Pons (tissue), 1 donor: ENCODE data around the gene EFCAB8.
"Not testable (repeated sequence)": the region's sequence is repeated elsewhere in the genome, so short reads cannot be mapped to it uniquely, and the experiment has no call there.

Source experiments
- DNase-seq: peaks from one replicate; pipeline ENCODE4 v3.0.0-alpha.2; 2016; ENCODE audit warnings: low spot score

EFCAB8 gene

GRCh38 chr20:32909896-32910571 is 51.3 kb downstream of the EFCAB8 start:
- no peak for DNase-seq

DNA sequence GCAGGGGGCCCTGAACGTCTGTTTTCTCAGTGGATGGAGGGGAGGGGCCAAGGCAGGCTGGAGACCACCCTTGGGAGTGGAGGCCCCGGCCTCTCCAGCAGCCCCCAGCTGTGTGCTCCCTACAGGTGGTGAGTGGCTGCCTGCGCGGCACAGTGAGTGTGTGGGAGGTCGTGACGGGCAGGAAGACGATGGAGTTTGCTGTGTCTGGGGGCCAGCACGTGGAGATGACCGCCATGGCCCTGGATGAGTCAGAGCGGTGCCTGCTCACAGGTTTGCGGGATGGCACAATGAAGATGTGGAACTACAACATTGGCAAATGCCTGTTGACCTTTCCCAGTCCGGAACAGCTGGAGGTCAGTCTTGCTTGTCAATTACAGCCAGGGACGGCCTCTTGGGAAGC is 52.6 kb downstream of the EFCAB8 start:
- DNase-seq, result no peak

DNA sequence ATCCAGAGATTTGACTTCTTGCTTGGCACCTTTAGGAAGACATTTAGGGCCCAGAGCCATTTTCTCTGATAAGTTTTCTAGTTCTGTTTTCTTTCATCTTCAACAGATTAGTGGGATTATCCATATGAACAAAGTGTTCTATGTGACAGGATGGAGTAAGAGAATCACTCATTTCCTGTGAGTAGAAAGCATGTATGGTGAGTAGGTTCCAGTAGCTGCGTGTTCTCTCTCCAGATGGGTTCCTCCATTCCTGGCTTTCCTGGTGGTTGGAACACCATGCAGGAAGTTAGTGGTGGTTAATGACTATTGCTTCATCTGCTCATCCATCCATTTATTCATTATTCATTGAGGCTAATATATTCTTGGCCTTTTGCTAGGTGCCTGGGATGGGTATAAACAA is 54.0 kb downstream of the EFCAB8 start:
- no peak for DNase-seq

GRCh38 chr20:32914031-32914430 is 55.3 kb downstream of the EFCAB8 start:
- no peak for DNase-seq

DNA sequence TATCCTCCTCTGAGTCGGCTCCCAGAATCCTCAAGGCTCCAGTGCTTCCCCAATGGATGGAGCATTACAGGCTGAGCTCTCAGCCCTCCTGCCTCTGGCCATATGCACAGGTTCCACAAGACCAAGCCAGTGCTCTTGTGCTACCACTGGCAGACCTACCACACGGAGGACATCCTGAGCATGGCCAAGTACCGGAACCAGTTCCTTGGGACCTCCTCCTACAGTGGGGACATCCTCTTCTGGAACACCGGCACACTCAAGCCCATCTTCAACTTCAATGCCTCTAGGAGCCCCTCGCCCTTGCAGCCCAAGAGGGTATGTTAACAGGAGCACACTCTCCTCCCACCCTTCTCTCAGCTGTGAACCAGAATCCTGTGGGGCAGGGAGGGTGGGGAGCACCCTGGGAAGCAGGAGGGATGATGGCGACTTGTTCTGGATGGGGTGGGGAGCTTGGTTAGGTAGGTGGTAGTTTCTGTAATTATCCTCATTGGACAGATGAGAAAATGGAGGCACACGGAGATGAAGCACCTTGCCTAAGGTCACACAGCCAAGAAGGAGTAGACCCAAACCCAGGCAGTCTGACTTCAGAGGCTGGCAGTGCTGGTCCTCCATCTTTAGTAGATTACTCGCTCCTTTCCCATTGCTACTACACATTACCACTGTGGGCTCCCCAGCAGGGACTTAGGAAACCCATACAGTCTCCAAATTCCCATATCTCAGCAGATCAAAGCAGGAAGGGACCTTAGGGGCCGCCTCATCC is 58.6 kb downstream of the EFCAB8 start:
- DNase-seq, result no peak

DNA sequence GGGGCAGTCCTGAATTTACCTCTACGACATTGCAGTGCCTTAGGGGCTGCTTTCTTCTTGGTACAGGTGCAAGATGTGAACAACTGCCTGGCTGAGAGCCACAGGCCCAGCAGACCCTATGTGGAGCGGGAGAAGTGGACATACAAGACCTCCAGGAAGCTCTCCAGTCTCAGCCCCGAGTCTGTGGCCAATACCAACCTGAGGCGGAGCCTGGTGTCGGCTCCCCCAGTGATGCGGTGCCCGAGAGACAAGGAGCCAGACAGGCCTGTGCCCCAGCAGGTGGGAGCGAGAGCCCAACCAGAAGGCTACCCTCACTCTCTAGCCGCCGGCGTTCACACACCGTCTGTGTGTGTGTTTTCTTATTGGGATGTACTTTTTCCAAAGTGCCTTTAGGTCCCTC is 59.6 kb downstream of the EFCAB8 start:
- no peak for DNase-seq

GRCh38 chr20:32918751-32919150 is 60.0 kb downstream of the EFCAB8 start:
- DNase-seq, result no peak

GRCh38 chr20:32920066-32920465 is 61.3 kb downstream of the EFCAB8 start:
- no peak for DNase-seq

GRCh38 chr20:32920530-32921298 is 62.0 kb downstream of the EFCAB8 start:
- no peak for DNase-seq

GRCh38 chr20:32922466-32922865 is 63.7 kb downstream of the EFCAB8 start:
- DNase-seq, result no peak

GRCh38 chr20:32924781-32925180 is 66.1 kb downstream of the EFCAB8 start:
- no peak for DNase-seq

GRCh38 chr20:32925481-32926196 is 66.9 kb downstream of the EFCAB8 start:
- no peak for DNase-seq

DNA sequence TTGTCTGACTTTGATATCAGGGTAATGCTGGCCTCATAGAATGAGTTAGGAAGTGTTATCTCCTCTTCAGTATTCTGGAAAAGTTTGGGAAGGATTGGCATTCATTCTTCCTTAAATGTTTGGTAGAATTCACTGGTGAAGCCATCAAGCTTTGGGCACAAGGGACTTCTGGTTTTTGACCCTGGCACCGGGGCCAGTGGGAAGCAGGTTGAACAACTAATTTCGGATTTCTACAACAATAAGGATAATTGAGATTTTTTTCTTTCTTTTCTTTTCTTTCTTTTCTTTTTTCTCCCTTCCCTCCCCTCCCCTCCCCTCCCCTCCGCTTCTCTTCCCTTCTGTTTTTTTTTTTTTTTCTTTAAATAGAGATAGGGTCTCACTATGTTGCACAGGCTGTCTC is 70.4 kb downstream of the EFCAB8 start:
- no peak for DNase-seq

DNA sequence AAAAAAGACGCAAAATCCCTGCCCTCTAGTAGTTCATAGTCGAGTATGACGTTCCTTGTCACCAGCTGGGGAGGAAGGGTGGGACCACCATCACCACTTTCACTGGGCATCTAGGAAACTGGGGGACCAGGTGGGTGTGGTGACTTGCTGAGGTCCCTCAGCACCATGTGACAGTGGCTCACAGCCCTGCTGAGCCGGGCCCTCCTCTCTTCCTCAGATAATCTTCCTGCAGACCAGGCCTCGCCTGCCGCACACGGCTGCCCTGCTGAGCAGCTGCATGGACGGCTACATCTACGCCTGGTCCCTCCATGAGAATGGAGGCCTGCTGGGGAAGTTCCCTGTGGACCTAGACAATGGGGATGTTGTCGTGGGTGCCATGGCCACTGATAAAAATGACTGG is 71.5 kb downstream of the EFCAB8 start:
- no peak for DNase-seq

DNA sequence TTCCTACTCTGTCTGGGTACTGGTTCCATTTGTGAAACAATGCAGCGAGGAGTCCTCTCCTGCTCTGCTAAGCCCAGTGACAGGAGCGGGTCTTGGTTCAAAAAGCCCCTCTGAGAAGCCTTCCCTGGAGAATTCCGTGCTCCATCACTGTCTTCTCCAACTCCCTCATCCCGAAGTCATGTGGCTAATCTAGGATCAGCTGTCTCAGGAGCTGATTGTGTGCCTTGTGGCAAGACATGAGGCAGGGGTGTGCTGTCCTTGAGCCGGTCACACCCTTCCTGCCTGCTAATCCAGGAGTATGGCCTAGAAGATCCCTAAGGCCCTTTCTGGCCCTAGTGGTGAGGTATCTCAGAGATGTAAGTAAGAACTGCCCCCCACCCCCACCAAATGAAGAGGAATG is 72.0 kb downstream of the EFCAB8 start:
- no peak for DNase-seq

DNA sequence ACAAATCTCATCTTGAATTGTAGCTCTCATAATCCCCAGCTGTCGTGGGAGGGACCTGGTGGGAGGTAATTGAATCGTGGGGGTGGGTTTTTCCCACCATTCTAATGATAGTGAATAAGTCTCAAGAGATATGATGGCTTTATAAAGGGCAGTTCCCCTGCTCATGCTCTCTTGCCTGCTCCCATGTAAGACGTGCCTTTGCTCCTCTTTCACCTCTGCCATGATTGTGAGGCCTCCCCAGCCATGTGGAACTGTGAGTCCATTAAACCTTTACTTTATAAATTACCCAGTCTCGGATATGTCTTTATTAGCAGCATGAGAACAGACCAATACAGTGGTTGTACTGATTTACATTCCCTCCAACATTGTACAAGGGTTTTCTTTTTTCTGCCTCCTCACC is 75.9 kb downstream of the EFCAB8 start:
- DNase-seq, result no peak

DNA sequence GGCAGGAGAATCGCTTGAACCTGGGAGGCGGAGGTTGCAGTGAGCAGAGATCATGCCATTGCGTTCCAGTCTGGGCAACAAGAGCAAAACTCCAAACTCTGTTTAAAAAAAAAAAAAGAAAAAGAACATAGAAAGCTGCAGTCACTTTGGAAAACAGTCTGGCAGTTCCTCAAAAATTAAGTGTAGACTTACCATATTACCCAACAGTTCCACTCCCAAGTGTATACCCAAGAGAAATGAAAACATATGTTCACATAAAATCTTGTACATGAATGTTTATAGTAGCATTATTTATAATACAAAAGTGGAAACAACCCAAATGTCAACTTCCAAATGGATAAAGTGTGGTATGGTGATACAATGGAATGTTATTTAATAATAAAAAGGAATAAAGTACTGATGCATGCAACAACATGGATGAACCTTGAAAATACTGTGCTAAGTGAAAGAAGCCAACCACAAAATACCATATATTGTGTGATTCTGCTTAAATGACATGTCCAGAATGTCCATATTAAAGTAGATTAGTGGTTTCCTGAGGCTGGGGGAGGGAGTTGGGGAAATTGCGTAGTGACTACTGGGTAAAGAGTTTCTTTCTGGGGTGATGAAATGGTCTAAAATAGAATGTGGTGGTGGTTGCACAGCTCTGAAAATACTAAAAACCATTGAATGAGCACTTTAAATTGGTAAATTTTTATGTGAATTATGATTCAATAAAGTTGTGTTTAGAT is 82.6 kb downstream of the EFCAB8 start:
- DNase-seq, result no peak

DNA sequence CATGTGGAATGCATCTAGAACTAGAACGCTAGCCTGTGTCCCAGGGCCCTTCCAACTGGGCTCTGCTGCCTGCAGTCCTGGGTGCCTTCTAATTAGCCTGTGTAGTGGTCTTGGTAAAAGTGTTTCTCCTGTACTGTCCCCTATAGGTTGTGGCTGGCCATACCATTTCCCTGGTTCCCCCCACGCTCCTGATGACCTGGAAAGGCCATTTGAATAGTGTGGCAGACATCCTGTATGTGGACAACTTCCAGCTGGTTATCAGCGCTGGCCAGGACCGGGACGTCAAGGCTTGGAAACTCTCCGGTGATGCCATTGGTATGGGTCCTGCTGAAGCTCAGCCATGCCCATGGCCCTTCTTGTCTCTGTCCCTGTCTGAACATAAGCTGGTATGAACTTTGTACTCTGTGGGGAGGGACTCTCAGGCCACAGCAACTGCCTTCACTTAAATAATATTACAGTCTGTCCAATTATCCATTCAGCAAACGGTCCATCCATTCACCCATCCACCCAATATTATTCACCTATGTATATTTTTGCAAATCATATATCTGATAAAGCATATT is 84.8 kb downstream of the EFCAB8 start:
- DNase-seq, result no peak

- DNase-seq, result peak; percentile 8
Observed at GRCh38 chr20:32945710-32946221, 87.0 kb downstream of the EFCAB8 start.

GRCh38 chr20:32946629-32947028 is 87.9 kb downstream of the EFCAB8 start:
- DNase-seq, result no peak

GRCh38 chr20:32950539-32950938 is 91.8 kb downstream of the EFCAB8 start:
- DNase-seq, result not testable (repeated sequence)
